ENCODE measurements around the gene PIP5K1B. TPM values are rescaled to one million over a fixed set of nuclear protein-coding genes. Genes with fewer than 3 reads are reported as not detected.
A peak's percentile ranks its signal among the peaks of the same experiment; 100 is the strongest.

Gene PIP5K1B
- total and polyA plus RNA-seq, 2 donors (not counting 1 experiment from before 2014, with no cell fraction given), result 11.8 to 24.1 TPM

- Histone ChIP-seq H3K9ac (ENCODE audit: low read length) (no peak overlapping the region), H3K27me3 (replicated peaks in 1 of 4; ENCODE audit: control extremely low read depth in 1 of 4, control insufficient read depth in 3 of 4, insufficient read depth in 4 of 4, low read length in 3 of 4) (no peaks in the 10 kb centered on the region), H3K4me2 (replicated peaks; ENCODE audit: low read depth, low read length, poor library complexity, severe bottlenecking) (peak overlapping the region; percentile 58), H3K36me3 (replicated peaks in 1 of 2; ENCODE audit: control extremely low read depth in 1 of 2, control insufficient read depth in 1 of 2, extremely low read depth in 1 of 2, insufficient read depth in 2 of 2, low read length in 1 of 2) (peaks cover 4 to 6% of the 10 kb centered on the region in 2 experiments), H3K79me2 (ENCODE audit: control insufficient read depth, insufficient read depth, low read length) (peaks cover 7% of the 10 kb centered on the region), H3K27ac (ENCODE audit: low read length in 2 of 2) (peak overlapping the region in 1 of 2 donors; percentile 68), H2AFZ (ENCODE audit: insufficient read depth, low read depth, low read length, poor library complexity, severe bottlenecking) (peak overlapping the region; percentile 3), H3K9me3 (ENCODE audit: control extremely low read depth in 1 of 3, control insufficient read depth in 2 of 3, insufficient read depth in 1 of 3, low read length in 2 of 3) (no peaks in the 10 kb centered on the region), H4K20me1 (ENCODE audit: control insufficient read depth, insufficient read depth, low read length, poor library complexity, severe bottlenecking) (no peaks in the 10 kb centered on the region), H3K4me3 (ENCODE audit: control extremely low read depth in 1 of 5, extremely low read depth in 1 of 5, insufficient read depth in 1 of 5, low read depth in 2 of 5, low read length in 4 of 5) (no peak overlapping the region), H3K4me1 (ENCODE audit: control insufficient read depth in 2 of 2, insufficient read depth in 2 of 2, low read length in 2 of 2) (peaks cover 31 to 39% of the 10 kb centered on the region in 2 donors)
- peaks cover 56% of the 10 kb centered on the region for H3K4me1 Mint-ChIP-seq
- ChIA-PET CTCF (no interaction called here), POLR2A (no interaction called here)
- TF ChIP-seq CTCF (IDR thresholded peaks at IDR 0.05) (no peak), EZH2 (IDR thresholded peaks at IDR 0.05; ENCODE audit: borderline replicate concordance, insufficient read depth, low read depth, low read length, poor library complexity, severe bottlenecking) (no peak)
- no peaks in the 10 kb centered on the region for H3K27me3 Mint-ChIP-seq
- H3K4me3 Mint-ChIP-seq, result peak overlapping the region; percentile 46
- H3K9me3 Mint-ChIP-seq (ENCODE audit: insufficient read depth), result no peaks in the 10 kb centered on the region
- intact Hi-C loops (cut with micrococcal nuclease), result no loop called here
- H3K27ac Mint-ChIP-seq, result peak overlapping the region; percentile 79
- ATAC-seq (ENCODE audit: low read depth) (no peak), DNase-seq (no peak)
- 83% methylated on average over 3 of the region's 7 CpGs for WGBS (ENCODE audit: insufficient coverage)
These were observed 189.5 kb downstream of the PIP5K1B start for GRCh38 chr9:68894502-68894901.

- Histone ChIP-seq H3K4me2 (replicated peaks; ENCODE audit: low read depth, low read length, poor library complexity, severe bottlenecking) (peak overlapping the region; percentile 58), H3K27me3 (replicated peaks in 1 of 4; ENCODE audit: control extremely low read depth in 1 of 4, control insufficient read depth in 3 of 4, insufficient read depth in 4 of 4, low read length in 3 of 4) (no peaks in the 10 kb centered on the region), H3K27ac (ENCODE audit: low read length in 2 of 2) (peak overlapping the region; percentile 39 to 68), H3K79me2 (ENCODE audit: control insufficient read depth, insufficient read depth, low read length) (peaks cover 7% of the 10 kb centered on the region), H3K9ac (ENCODE audit: low read length) (peak overlapping the region; percentile 55), H3K4me3 (ENCODE audit: control extremely low read depth in 1 of 5, extremely low read depth in 1 of 5, insufficient read depth in 1 of 5, low read depth in 2 of 5, low read length in 4 of 5) (peak overlapping the region in 3 of 5 experiments; percentile 3 to 55 (median 28)), H4K20me1 (ENCODE audit: control insufficient read depth, insufficient read depth, low read length, poor library complexity, severe bottlenecking) (no peaks in the 10 kb centered on the region), H3K36me3 (replicated peaks in 1 of 2; ENCODE audit: control extremely low read depth in 1 of 2, control insufficient read depth in 1 of 2, extremely low read depth in 1 of 2, insufficient read depth in 2 of 2, low read length in 1 of 2) (peaks cover 0 to 1% of the 10 kb centered on the region in 2 experiments), H3K9me3 (ENCODE audit: control extremely low read depth in 1 of 3, control insufficient read depth in 2 of 3, insufficient read depth in 1 of 3, low read length in 2 of 3) (no peaks in the 10 kb centered on the region), H3K4me1 (ENCODE audit: control insufficient read depth in 2 of 2, insufficient read depth in 2 of 2, low read length in 2 of 2) (peaks cover 31 to 39% of the 10 kb centered on the region in 2 donors), H2AFZ (ENCODE audit: insufficient read depth, low read depth, low read length, poor library complexity, severe bottlenecking) (peak overlapping the region; percentile 11)
- Mint-ChIP-seq H3K4me1 (peaks cover 60% of the 10 kb centered on the region), H3K27me3 (no peaks in the 10 kb centered on the region), H3K9me3 (ENCODE audit: insufficient read depth) (no peaks in the 10 kb centered on the region), H3K27ac (peak overlapping the region; percentile 86), H3K4me3 (peak overlapping the region; percentile 74)
- DNase-seq, result peak; percentile 37
- peak; percentile 93 for ATAC-seq (ENCODE audit: low read depth)
- POLR2A ChIA-PET, result interaction anchor here (0.9 kb wide), 1 partner anchor 117 kb away, joined by 5 read pairs; no protein-coding TSS in a partner anchor
- intact Hi-C loops (cut with micrococcal nuclease), result loop anchor here (5.0 kb wide), 4 partner anchors 51 to 254 kb away; partner anchors contain the start of gene PIP5K1B
- CTCF ChIA-PET, result interaction anchor here (1.9 kb wide), 1 partner anchor 30 kb away, joined by 4 read pairs; no protein-coding TSS in a partner anchor
- TF ChIP-seq EZH2 (IDR thresholded peaks at IDR 0.05; ENCODE audit: borderline replicate concordance, insufficient read depth, low read depth, low read length, poor library complexity, severe bottlenecking), result no peak
- no peak for TF ChIP-seq CTCF (IDR thresholded peaks at IDR 0.05)
- no CpG with 5 or more reads among the region's 6 CpGs for WGBS (ENCODE audit: insufficient coverage)
These were observed 190.9 kb downstream of the PIP5K1B start for GRCh38 chr9:68895741-68896478.

Data from B cell (primary cell).